ENCODE results near the gene DYSF. TPM values are rescaled to one million over a fixed set of nuclear protein-coding genes. Genes with fewer than 3 reads are reported as not detected.

The DYSF gene
- polyA plus RNA-seq, 1 of the 3 experiments (the other 2 are of a cell fraction): 0.10 TPM

GRCh38 chr2:71469403-71470398 is 16.3 kb downstream of the DYSF start:
- Histone ChIP-seq H3K4me2 (no peak overlapping the region), H3F3A (replicated peaks; ENCODE audit: insufficient read depth) (no peaks in the 10 kb centered on the region), H4K20me1 (ENCODE audit: insufficient read depth) (no peaks in the 10 kb centered on the region), H3K36me3 (replicated peaks in 1 of 2; ENCODE audit: control insufficient read depth in 1 of 2, insufficient read depth in 2 of 2, low read length in 1 of 2) (no peaks in the 10 kb centered on the region), H3K27me3 (ENCODE audit: insufficient read depth) (peaks cover 41% of the 10 kb centered on the region), H3K27ac (ENCODE audit: low read depth in 2 of 2, low read length in 1 of 2) (no peak overlapping the region), H3K4me1 (ENCODE audit: control insufficient read depth in 1 of 2, insufficient read depth in 2 of 2, low read depth in 1 of 2, low read length in 1 of 2) (peaks cover 3 to 6% of the 10 kb centered on the region in 2 experiments; a peak in 2 of 4 replicates), H3K4me3 (ENCODE audit: low read depth in 2 of 2, low read length in 1 of 2) (no peak overlapping the region), H3K9me2 (no peaks in the 10 kb centered on the region), H2AFZ (ENCODE audit: low read depth) (no peak overlapping the region), H3K79me2 (ENCODE audit: insufficient read depth) (no peaks in the 10 kb centered on the region), H3K9ac (no peak overlapping the region), H3K9me3 (no peaks in the 10 kb centered on the region)
- DNase-seq: no peak
- ChIA-PET POLR2A (no interaction called here), CTCF (interaction anchor here (0.6 to 2.4 kb wide), 6 partner anchors 8 to 312 kb away, joined by 3 to 6 read pairs (median 4); no protein-coding TSS in a partner anchor)
- WGBS (ENCODE audit: low lambda C conversion rate): 46% methylated on average over 7 of the region's 8 CpGs
- no peak for TF ChIP-seq EZH2phosphoT487 (IDR thresholded peaks at IDR 0.05; ENCODE audit: borderline replicate concordance, low read depth)

GRCh38 chr2:71471276-71471675 is 17.9 kb downstream of the DYSF start:
- H3F3A ChIP-seq (replicated peaks; ENCODE audit: insufficient read depth): no peaks in the 10 kb centered on the region
- no peaks in the 10 kb centered on the region for H3K9me2 ChIP-seq
- H3K4me1 ChIP-seq (ENCODE audit: control insufficient read depth in 1 of 2, insufficient read depth in 2 of 2, low read depth in 1 of 2, low read length in 1 of 2): peaks cover 0 to 6% of the 10 kb centered on the region in 2 experiments; a peak in 2 of 4 replicates
- TF ChIP-seq FOXJ3 (CRISPR knock-in tag; IDR thresholded peaks at IDR 0.05): no peak
- peak; percentile 12; the same call in 1 of the 2 replicates for TF ChIP-seq TCF12 (IDR thresholded peaks at IDR 0.05)
- TF ChIP-seq USF1 (IDR thresholded peaks at IDR 0.05; ENCODE audit: borderline replicate concordance, low read depth): no peak
- TF ChIP-seq JUND (IDR thresholded peaks at IDR 0.05): no peak
- TF ChIP-seq FOSL2 (IDR thresholded peaks at IDR 0.05; ENCODE audit: borderline replicate concordance, low read depth): peak; percentile 21; the same call in 1 of the 2 replicates
- no peak overlapping the region for H3K9ac ChIP-seq
- no peak overlapping the region for H3K4me2 ChIP-seq
- 16% methylated on average over 1 of the region's 1 CpG for WGBS (ENCODE audit: low lambda C conversion rate)
- H3K79me2 ChIP-seq (ENCODE audit: insufficient read depth): no peaks in the 10 kb centered on the region
- no peaks in the 10 kb centered on the region for H3K9me3 ChIP-seq
- H2AFZ ChIP-seq (ENCODE audit: low read depth): no peak overlapping the region
- CTCF ChIA-PET: interaction anchor here (2.4 kb wide), 1 partner anchor 11 kb away, joined by 6 read pairs; no protein-coding TSS in a partner anchor
- H3K4me3 ChIP-seq (ENCODE audit: low read depth in 2 of 2, low read length in 1 of 2): no peak overlapping the region
- H3K27ac ChIP-seq (ENCODE audit: low read depth in 2 of 2, low read length in 1 of 2): no peak overlapping the region
- H3K36me3 ChIP-seq (replicated peaks in 1 of 2; ENCODE audit: control insufficient read depth in 1 of 2, insufficient read depth in 2 of 2, low read length in 1 of 2): no peaks in the 10 kb centered on the region
- POLR2A ChIA-PET: no interaction called here
- no peaks in the 10 kb centered on the region for H4K20me1 ChIP-seq (ENCODE audit: insufficient read depth)
- H3K27me3 ChIP-seq (ENCODE audit: insufficient read depth): peaks cover 26% of the 10 kb centered on the region
- no peak for DNase-seq

GRCh38 chr2:71472019-71472418 is 18.7 kb downstream of the DYSF start:
- ChIA-PET POLR2A (no interaction called here), CTCF (no interaction called here)
- no peak overlapping the region for H3K9ac ChIP-seq
- H3K36me3 ChIP-seq (replicated peaks in 1 of 2; ENCODE audit: control insufficient read depth in 1 of 2, insufficient read depth in 2 of 2, low read length in 1 of 2): no peaks in the 10 kb centered on the region
- H4K20me1 ChIP-seq (ENCODE audit: insufficient read depth): no peaks in the 10 kb centered on the region
- H3K9me2 ChIP-seq: no peaks in the 10 kb centered on the region
- H3F3A ChIP-seq (replicated peaks; ENCODE audit: insufficient read depth): no peaks in the 10 kb centered on the region
- TF ChIP-seq TAF1 (IDR thresholded peaks at IDR 0.05; ENCODE audit: borderline replicate concordance, low read depth, low read length) (no peak), EP300 (IDR thresholded peaks at IDR 0.05; ENCODE audit: borderline replicate concordance in 1 of 2, low read depth in 1 of 2, low read length in 1 of 2) (no peak)
- WGBS (ENCODE audit: low lambda C conversion rate): 49% methylated on average over 2 of the region's 2 CpGs
- H3K4me1 ChIP-seq (ENCODE audit: control insufficient read depth in 1 of 2, insufficient read depth in 2 of 2, low read depth in 1 of 2, low read length in 1 of 2): peaks cover 0 to 6% of the 10 kb centered on the region in 2 experiments; a peak in 1 of 4 replicates
- peaks cover 25% of the 10 kb centered on the region for H3K27me3 ChIP-seq (ENCODE audit: insufficient read depth)
- H2AFZ ChIP-seq (ENCODE audit: low read depth): no peak overlapping the region
- H3K27ac ChIP-seq (ENCODE audit: low read depth in 2 of 2, low read length in 1 of 2): no peak overlapping the region
- no peak overlapping the region for H3K4me2 ChIP-seq
- no peaks in the 10 kb centered on the region for H3K9me3 ChIP-seq
- no peak for DNase-seq
- H3K4me3 ChIP-seq (ENCODE audit: low read depth in 2 of 2, low read length in 1 of 2): no peak overlapping the region
- H3K79me2 ChIP-seq (ENCODE audit: insufficient read depth): no peaks in the 10 kb centered on the region
